ENCODE data around the gene RAD51AP1.

RAD51AP1 gene

DNA sequence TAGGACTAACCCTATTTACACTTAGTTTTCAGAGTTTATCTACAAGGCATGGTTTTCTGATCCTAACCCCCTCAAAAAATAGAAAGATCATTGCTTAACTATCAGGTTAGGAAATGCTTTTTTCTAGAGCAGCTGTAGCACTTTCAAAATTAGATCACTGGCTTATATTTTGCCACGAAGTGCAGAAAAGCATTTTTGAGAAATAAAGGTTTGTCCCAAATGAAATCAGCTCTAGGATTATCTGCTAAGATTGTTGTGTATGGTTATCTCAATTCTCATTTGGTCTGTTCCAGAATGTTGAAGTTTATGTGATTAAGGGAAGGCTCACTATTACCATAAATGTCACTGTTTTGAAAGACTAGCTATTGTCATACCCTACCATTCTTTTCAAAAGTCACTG is 13.5 kb downstream of the RAD51AP1 start:
- no peak for DNase-seq

DNA sequence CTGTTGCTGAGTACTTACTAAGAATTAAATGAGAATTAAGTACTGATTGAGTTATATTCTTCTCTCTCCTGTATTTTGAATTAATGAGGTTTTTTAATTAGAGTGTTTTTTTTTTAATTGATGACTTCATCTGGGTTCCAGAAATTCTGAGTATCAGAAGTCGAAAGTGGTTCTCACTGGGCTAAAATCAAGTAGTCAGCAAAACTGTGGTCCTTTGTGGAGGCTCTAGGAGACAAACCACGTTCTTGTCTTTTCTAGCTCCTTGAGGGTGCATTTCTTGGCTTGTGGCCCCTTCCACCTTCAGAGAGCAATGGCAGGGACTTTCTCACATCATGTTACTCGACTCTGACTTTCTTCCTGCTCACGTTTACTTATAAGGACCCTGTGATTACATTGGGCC is 15.3 kb downstream of the RAD51AP1 start:
- no peak for DNase-seq

DNA sequence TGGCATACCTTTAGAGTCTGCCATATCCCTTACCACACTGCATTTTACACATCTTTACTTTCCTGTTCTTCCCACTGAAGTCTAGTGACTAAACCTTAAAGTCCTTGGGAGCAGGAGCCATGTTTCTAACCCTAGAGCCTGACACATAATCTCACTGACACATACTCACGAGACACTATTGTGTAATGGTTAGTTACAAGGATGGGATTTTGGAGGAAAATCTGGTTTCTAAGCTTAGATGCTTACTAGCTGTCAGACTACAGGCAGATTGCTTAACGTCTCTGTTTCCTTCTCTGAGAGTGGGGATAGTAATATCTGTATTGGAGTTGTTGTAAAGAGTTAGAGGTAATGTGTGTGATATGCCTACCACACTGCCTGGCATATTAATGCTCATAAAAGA is 17.1 kb downstream of the RAD51AP1 start:
- DNase-seq: no peak

DNA sequence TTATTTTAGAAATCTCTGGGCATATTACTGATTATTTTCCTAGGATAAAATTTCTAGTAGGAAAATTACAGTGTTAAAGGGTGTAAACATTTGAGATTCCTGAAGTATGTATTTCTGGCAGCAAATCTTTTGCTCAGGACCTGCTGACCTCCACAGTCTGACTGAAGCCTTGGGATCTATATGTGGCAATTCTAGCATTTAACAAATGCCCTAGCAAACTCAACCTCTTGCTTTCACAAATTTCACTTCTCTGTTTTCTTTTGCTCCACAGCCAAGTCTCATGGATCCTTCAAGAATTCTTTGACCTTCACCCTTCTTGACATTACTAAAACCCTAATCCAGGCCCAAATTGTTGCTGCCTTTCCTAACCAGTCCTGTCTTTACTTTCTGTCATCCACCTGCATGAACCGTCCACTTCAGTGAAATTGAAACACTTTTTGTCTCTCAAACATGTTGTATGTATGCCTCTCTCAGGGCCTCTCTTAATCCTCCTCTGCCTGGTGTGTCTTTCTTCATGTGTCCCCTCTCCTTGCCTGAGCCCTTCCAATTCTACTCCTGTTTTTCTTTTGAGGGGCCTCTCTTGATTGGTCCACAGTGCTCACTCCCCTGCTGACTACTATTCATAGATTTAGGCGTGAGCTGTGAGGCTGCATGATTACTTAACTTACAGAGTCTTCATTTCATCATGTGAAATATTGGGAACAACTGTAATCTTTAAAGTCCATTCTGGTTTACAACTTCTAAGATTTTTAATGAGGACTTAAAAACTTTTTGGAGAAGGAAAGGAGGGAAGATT is 18.2 kb downstream of the RAD51AP1 start:
- no peak for DNase-seq

DNA sequence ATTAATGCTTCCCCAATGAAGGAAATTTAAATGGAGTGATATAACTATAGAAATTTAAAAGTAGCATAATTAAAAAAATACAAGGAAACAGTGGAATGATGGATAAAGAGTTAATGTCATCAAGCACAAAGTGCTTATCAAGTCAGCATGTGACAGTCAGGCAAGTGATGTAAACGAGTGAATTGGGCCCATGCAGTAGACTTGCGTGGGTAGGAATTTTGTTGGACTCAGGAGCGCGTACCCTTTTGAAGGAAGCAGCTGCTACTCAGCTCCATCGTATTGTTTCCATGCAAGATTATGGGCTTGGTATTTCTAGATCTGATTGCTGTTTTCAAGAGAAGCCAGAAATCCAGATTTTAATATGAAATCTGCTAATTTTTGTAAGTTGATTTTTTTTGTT is 18.9 kb downstream of the RAD51AP1 start:
- no peak for DNase-seq

DNA sequence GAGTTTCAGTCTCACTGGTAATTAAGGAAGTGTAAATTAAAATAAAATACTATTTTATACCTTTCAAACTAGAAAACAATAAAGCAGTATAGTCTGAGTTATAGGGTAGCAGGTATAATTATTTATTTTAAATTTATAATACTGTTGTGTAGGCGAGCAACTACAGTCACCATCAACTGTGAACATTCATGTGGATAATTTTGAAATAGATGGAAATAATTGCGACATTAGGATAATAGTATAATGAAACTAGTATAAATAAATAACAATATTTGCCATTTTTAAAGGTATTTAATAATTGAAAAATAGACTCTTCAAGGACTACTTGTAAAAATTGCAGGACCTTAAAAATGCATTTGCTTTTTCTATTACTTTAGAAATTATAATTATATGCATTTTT is 19.5 kb downstream of the RAD51AP1 start:
- no peak for DNase-seq

DNA sequence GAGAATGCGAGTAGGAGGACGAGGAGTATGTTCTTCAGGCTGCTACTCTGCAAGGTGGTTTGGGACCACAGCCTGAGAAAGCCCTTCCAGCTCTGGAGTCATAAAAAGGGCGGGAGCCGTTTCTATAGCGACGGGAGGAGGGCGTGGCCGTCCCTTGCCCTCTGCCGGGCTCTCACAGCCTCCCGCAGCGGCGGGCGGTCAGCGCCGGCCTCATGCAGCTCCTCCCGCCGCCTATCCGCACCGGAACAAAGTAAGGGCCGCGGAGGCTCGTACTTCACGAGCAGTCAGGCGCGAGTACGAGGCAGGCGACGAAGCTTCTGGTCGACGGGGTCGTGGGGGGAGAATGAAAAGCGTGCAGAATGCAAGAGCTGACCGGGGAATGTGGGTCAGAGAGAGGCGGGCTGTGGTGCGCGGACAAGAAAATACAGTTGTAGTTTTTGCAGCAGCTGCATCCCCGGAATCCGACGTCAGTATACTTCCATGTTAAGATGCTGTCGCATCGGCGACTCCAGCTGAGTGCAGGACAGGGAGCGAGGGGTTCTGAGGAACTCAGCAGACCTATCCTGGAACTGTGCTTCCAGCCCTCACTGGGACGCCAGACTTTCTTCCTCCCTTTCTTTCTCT is 23.5 kb downstream of the RAD51AP1 start, which contains the start of gene DYRK4:
Gene DYRK4 (plus strand): TSS at position 175 of the 624 bp plus-strand sequence. CDS start 38 bp downstream, at position 213.
- DNase-seq: no peak

DNA sequence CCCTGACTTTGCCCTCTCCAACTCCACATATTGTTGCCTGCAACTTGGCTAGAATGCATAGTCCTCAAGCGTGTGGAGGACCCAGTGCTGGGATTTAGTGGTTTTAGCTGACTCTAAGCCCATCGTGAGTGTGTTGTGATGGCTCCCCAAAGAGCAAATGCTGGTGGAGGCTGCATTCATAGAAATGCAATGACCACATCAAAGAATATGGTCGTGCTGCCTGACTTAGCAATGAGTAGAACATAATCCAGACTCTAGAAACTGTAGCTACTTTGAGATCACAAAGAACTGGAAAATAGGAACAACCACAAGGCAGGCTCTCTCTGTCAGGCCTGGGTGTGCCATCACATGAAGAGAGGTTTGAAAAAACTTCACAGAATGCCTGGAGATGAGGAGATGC is 24.6 kb downstream of the RAD51AP1 start:
- DNase-seq: no peak

DNA sequence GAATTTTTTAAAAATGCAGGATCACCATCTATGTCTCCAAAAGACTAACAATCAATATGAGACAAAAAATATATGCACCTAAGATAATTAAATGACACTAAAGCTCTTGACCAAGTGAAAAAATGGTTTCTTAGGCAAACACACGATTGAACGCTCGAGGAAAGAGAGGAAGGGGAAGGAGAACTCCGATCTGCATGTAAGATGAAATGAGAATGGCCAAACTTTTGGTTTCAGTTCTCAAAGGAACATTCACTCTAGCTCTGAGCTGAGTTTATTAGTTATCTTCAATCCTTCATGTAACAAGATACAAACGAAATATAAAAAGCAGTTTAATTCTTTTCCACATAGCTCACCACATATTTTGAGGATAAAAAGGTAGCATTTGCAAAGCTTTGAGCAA is 26.1 kb downstream of the RAD51AP1 start:
- DNase-seq: no peak

DNA sequence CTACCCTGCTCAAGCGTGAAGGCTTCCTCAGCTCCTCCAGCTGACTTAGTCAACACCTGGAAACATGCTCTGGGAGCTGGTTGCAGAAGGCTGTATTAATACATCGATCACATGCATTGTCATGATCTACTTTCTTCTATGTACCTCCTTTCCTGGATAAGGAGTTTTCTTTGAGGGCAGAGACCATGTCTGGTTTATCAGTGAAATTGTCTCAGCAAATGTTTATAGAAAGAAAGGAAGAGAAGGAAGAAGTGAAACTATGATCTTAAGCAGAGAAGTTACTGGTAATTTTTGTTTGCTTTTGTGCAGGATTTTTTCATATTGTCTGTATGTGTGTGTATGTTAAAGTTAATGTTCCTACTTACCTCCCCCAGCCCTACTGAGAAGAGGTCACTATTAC is 27.8 kb downstream of the RAD51AP1 start:
- DNase-seq: no peak

DNA sequence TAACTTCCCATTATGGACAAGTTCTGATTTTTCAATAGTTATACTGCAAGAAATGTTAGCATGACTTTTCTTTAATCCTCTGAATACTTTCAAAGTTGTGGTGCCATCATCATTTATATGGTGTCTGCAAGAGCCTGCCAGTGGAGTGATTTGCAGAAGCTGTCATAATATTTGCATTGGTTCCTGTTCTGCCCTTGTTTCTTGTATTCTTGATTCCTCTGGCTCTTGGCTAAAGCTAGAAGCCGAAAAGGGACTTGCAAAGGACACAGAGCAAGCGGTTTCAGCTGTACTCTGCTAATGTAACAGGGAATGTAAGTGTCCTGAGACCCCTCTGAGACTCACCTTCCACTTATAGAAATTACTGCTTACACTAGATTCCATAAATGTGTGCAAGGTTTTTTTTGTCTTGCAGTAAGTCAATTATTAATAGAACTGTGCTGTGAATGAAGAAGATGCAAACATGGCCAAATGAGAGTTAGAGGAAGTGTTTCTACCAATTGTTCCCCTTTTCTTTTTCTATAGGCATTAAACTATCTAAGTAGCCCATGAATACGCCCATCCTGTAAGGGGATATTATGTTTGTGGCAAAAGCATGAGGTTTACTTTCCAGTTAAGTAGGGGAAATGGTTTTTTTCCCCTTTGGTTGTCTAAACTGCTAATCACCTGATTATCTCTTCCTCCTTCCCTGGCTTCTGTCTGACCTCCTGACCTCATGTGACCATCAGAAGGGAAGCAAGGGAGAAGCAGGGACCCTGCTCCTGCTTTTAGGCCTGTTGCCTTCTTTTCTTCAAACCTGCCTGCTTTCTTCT is 28.6 kb downstream of the RAD51AP1 start:
- no peak for DNase-seq

DNA sequence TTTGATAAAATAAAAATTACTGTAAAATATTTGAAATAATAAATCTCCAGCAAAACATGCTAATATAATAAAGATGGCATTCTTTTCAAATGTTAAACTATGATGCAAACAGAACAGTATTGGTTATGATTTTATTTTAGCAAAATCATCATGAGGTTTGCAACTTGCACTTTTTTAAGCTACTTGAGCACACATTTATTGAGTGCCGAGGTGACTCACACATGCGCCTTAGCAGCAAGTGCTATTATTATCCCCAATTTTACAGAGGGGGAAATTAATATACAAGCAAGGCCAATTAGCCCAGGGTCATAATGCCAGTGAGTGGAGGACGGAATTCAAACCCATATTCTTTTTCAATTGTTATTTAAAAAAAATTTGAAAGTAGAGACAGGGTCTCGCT is 30.6 kb downstream of the RAD51AP1 start:
- DNase-seq: no peak

DNA sequence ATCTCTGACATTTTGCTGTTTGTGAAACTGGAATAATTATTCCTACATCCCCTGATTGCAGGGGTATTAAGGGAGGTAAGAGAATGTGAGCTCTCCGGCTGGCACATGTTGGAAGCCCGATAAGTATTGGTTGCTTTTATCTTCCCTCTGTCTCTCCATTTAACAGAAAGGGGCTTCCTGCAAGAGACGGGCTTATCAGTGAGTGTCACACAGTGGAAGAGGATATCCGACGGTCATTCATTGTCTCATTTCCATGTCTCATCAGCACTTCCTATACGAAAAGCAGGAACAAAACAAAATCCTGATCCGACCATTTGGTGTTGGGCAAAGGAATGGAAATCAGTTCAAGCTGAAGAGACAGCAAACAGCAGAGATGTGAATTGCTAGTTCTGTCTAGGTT is 34.0 kb downstream of the RAD51AP1 start:
- DNase-seq: no peak

DNA sequence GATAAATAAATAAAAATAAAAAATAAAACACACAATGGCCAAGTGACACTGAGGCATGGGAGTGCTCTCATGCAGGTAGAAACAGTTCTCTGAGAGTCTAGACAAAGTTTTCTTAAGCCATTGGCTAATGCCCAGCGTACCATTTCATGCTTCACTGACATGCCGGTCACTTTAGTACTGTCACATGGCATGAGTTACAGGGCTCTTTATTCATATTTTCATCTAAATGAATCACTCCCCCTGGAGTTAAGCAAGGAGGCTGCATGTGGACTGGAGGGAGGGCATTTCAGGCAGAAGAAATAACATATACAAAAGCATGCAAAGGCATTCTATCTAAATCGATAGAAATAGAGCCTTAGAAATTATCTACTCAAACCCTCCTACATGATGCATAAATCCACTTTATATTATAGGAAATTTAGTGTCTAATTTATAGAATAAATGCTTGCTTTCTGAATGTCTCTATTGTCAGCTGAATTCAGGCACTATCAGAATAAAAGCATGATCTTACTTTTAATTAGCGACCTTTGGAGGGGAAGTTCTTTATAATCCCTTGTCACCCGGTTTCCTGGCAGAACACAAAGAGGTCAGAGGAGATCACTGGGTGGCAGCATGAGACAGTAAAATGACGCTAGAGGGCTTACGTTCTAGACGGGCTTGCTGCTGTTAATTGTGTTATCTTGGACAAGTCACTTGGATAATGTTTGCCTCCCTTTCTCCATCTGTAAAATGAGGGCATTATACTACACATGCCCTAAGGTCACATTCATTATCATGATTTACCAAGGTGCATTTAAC is 40.8 kb downstream of the RAD51AP1 start:
- DNase-seq: no peak

DNA sequence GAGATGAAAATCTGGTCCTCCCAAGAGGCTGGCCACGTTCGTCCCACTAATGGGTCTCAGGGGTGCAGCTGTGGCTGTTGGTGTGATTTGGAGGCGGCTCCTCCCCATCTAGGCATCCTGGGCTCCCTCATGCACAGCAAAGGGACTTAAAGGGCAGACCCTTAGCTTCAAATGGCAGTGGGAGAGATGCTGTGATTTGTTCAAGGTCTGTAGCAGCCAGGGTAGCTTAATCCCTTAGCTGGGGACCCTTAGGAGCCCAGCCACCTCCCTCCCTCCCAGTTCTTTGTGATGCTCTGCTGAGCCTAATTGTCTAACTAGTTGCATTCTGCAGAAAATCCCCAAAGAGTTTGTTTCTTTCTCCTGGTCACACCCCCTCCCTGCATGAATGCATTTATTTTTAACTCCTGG is 41.6 kb downstream of the RAD51AP1 start:
- DNase-seq: no peak

DNA sequence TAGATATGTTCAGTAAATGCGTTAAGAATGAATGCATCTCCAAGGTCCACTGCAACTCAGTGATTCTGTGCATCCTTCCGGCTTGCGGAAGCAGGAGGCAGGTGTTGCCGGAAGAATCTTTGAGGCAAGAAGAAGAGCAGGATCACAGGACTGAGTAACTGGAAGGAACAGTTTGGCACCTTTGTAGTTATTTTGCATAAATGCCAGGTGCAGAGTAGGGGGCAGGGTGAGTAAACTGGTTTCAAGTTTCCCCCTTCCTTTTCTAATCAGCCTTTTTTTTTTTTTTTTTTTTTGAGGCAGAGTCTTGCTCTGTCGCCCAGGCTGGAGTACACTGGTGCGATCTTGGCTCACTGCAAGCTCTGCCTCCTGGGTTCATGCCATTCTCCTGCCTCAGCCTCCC is 45.6 kb downstream of the RAD51AP1 start:
- no peak for DNase-seq

DNA sequence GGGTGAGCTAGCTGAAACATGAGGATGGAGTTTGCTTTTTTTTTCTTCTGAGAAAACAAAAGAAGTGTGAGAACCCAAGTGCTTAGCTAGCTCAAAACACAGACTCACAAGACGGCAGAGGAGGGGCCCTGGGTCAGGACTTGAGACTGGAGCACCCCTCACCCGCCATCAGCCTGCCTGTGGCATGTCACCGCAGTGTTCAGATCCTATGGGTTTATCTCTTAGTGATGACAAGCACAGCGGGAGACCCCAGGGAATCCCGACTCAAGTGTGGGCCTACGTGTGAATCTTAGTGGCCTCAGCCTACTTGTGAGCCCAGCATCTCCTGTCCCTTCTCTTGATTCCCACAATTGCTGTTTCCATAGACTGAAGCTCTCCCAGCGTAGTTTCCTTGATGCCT is 46.2 kb downstream of the RAD51AP1 start:
- DNase-seq: no peak

DNA sequence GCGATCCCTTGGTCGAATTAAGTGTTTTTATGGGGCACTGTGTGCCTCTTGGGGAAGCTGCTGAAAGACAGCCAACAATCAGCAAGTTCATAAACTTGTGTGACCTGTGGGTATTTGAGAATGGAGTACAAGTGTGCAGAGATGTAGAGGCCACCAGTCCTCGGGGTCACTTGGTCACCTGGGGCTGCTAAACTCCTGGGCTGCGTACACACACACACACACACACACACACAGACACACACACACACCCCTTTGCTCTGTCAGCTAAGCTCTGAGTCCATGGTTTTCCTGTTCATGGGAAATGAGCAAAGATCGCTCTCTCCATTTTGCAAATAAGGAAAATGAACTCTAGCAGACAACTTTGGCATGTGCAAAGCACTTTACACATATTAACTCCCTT is 47.8 kb downstream of the RAD51AP1 start:
- no peak for DNase-seq

DNA sequence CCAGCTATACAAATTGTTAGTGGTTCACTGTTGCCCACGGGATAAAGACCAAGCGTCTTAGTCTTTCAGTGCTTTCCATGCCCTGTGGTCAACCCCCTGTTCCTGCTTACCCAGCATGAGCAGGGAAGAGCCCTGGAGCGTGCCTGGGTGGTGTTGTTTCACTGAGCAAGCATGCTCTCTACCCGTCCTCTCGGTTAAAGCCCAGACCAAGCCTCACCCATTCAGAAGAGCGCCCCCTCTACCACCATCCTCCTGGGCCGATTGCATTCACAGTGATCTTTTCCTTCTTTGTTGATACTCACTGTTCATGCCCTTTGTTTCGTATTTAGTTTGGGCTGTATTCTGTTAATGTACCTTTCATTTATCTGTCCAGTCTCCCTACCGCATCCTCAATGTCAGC is 48.4 kb downstream of the RAD51AP1 start:
- DNase-seq: no peak

DNA sequence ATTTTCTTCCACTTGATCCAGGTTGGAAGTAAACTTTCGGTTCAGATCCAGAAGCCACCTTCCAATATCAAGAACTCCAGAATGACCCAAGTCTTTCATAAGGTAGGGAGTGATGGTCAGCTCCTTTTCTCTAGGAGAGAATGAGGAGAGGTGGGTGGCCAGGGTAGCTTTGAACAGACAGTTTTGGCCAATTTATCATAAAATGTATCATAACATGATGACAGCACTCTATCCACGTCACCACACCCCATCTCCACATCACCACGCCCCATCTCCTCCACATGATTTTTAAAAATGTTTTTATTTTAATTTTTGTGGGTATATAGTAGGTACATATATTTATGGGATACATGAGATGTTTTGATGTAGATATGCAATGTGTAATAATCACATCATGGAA is 50.2 kb downstream of the RAD51AP1 start:
- DNase-seq: no peak

DNA sequence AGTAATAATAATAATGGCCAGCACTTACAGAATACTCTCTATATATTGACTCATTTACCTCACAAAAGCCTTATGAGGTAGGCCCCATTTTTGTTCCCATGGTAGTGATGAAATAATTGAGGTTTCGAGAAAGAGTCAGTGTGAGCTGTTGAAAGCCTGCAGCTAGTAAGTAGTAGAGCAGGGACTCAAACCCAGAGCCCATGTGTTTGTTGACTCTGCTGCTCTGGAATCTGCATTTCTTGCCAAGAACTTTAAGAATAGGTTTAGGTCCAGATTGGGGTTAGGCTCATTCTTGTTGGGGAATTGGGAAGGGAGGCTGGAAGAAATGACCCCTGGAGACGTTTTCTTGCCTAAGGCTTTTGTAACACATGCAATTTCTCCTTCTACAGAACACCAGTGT is 51.3 kb downstream of the RAD51AP1 start:
- no peak for DNase-seq

DNA sequence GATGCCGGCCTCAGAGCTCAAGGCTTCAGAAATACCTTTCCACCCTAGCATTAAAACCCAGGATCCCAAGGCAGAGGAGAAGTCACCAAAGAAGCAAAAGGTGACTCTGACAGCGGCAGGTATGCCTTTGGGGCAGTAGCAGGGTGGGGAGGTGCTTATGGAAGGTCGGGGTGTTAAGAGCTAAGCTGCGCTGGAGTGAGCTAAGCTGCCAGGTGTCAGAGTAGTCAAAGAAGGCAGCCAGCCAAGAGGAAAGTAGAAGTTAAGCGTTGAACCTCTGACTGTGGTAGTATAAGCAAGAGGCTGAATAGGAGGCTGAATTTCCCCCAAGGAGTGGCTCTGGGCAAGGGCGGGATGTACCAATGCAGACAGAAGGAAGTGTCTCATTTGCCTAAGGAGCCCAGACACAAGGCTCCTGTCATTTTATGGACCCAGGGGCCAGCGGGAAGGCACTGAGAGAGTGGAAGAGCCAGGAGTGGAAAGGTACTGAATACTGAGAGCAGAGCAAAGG is 52.5 kb downstream of the RAD51AP1 start:
- DNase-seq: no peak

DNA sequence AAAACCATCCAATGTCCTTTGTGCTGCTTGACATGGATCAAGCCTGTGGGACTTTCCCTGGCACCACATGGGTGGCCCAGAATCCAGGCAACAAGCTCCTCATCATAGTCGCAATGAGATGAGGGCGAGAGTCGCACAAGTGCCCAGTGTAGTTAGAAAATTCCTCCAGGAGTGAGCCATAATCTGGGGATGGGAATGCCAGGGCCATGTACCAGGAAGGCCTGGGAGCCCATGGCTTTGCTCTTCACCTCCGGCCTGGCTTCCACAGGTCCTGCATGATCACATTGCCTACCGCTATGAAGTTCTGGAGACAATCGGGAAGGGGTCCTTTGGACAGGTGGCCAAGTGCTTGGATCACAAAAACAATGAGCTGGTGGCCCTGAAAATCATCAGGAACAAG is 57.2 kb downstream of the RAD51AP1 start:
- no peak for DNase-seq

Measured in central memory CD4-positive, alpha-beta T cell (primary cell).